HEK293T (cell line): Measurements from ENCODE around the gene DEFB131A.
"Not testable (repeated sequence)": the region's sequence is repeated elsewhere in the genome, so short reads cannot be mapped to it uniquely, and the experiment has no call there.

Experiments used
- CTCF ChIA-PET: fragments of 350-600 bp; formaldehyde crosslinking; extraction: SDS; loops from one replicate; lab custom pipeline; 2021; ENCODE audit warnings: antibody characterized with exemption, inconsistent platforms; lab: Yijun Ruan, JAX
- POLR2A ChIA-PET: fragments of 350-600 bp; formaldehyde crosslinking; extraction: SDS; loops from one replicate; lab custom pipeline; 2020; ENCODE audit warnings: antibody characterized with exemption, inconsistent platforms; lab: Yijun Ruan, JAX
- DNase-seq: peaks from one replicate; pipeline ENCODE4 v3.0.0; 2012; ENCODE audit warnings: mixed read lengths; ENCODE audit errors: extremely low spot score

Gene DEFB131A

DNA sequence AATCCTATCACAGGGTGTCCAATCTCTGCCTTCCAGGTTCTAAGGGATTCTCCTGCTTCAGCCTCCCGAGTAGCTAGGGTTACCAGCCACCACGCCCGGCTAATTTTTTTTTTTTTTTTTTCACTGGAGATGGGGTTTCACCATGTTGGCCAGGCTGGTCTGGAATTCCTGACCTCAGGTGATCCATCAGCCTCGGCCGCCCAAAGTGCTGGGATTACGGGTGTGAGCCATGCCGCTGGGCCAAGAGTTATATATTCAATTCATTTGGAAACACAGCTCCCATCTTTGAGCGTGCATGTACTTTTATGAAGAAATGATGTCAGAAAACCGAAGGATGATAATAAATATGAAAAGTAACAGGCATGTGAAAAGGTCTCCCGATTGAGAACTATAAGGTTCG lies 38.7 kb downstream of the DEFB131A start:
- CTCF ChIA-PET, POLR2A ChIA-PET, DNase-seq: not testable (repeated sequence)

DNA sequence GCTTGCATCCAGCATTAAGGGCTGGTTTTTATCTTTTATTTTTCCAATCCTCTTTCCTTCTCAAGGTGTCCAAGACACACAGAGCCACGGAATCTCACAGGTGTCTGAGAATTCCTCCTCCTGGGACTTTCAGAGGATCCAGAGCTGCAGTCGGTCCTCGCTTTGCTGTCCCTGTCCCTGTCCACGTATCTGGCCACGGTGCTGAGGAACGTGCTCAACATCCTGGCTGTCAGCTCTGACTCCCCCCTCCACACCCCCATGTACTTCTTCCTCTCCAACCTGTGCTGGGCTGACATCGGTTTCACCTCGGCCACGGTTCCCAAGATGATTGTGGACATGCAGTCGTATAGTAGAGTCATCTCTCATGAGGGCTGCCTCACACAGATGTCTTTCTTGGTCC lies 39.5 kb downstream of the DEFB131A start:
- POLR2A ChIA-PET, CTCF ChIA-PET, DNase-seq: not testable (repeated sequence)

DNA sequence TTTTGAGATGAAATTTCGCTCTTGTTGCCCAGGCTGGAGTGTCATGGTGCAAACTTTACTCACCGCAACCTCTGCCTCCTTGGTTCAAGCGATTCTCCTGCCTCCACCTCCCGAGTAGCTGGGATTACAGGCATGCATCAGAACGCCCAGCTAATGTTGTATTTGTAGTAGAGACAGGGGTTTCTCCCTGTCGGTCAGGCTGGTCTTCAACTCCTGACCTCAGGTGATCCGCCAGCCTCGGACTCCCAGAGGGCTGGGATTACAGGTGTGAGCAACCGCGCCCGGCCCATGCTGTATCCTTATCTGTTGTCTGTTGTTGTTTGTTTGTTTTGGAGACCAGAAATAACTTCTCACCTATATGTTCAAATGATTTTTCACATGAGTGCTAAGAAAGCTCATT lies 42.7 kb downstream of the DEFB131A start:
- DNase-seq, POLR2A ChIA-PET: not testable (repeated sequence)
- CTCF ChIA-PET: interaction anchor here (0.6 kb wide), 1 partner anchor 108 kb away, joined by 4 read pairs; no protein-coding TSS in a partner anchor

DNA sequence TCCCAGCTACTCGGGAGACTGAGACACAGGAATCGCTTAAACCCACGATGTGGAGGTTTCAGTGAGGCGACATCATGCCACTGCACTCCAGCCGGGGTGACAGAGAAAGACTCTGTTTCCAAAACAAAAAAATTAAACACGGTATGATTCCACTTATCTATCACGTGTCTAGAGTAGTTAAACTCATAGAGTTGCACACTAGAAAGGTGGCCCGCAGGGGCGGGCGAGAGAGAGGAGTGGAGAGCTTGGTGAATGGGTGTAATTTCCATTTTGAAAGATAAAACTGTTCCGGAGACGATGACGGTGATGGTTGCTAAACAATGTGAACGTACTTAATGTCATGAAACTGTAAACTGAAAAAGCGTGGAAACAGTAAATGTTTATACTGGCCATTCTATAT lies 44.6 kb downstream of the DEFB131A start:
- POLR2A ChIA-PET, DNase-seq, CTCF ChIA-PET: not testable (repeated sequence)

DNA sequence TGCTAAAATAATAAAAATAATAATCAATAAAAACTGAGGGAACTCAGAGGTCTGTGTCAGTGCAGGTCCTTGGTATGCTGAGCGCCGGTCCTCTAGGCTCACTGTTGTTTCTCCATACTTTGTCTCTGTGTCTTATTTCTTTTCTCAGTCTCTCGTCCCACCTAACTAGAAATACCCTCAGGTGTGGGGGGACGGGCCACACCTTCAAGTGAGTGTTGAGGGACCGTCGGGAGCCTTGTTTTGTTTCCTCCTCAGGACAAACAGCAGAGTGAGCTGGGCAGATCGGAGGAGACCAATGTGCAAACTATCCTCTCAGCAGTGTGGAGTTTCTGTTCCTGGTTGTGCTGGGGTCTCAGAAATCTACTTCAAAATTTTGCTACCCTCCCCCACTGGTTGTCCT lies 46.3 kb downstream of the DEFB131A start:
- DNase-seq, POLR2A ChIA-PET, CTCF ChIA-PET: not testable (repeated sequence)

DNA sequence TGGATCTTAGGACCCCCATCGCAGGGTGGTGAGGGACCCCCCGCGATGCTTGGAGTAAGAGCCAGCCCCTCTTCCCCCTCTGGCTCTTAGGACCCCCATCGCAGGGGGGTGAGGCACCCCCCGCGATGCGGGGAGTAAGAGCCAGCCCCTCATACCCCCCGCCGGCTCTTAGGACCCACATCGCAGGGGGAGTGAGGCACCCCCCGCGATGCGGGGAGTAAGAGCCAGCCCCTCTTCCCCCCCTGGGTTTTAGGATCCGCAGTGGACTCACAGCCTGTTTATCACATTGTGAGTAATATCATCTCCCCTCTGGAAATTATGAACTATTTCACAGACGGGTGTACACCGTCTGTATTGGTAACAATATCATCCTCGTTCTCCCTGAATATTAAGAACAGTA lies 46.8 kb downstream of the DEFB131A start:
- DNase-seq, CTCF ChIA-PET, POLR2A ChIA-PET: not testable (repeated sequence)

DNA sequence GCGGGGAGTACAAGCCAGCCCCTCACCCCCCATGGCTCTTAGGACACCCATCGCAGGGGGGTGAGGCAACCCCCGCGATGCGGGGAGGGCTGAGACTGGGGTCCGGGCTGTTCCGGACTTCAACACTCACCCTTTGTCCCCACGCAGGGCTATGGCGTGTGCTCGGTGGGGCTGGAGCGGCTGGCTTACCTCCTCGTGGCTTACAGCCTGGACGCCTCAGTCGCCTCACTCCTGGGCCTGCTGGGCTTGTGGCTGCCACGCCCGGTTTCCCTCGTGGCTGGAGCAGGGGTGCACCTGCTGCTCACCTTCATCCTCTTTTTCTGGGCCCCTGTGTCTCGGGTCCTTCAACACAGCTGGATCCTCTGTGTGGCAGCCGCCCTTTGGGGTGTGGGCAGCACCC lies 49.4 kb downstream of the DEFB131A start:
- CTCF ChIA-PET: not testable (repeated sequence)

DNA sequence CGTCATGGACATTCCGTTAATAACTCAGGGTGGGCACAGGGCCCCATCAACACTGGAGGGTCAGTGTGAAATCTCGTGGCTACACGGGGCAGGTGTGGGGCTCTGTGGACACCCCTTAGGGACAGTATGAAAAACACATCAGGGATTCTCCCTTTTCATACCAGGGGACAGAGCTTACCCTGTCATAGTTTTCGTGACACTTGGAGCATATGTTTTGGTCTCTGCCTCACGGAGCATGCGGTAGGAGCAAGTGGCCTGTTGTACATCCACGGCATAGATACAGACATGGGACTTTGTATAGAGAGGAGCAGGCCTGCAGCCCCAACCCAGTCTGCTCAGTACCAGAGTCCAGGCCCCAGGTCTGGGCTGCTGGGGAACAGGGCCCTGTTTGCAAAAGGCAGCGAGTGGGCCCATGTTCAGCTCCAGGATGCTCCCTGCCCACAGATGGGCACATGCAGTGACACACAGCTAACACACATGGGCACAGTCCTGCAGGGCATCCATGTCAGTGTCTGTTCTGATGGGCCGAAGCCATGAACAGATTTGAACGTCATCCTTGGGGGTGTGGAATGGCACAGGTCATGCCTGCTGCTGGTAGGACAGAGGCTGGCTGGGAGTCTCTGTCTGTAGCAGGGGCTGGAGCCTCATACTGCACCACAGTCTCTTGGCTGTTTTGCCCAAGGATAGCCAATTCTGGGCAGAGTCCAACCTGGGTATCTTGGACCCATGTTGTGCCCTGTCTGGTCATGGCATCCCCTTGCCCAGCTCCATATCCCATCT lies 50.2 kb downstream of the DEFB131A start:
- DNase-seq, CTCF ChIA-PET, POLR2A ChIA-PET: not testable (repeated sequence)

More for the DNA sequence above, 49.4 kb downstream of the DEFB131A start:
- POLR2A ChIA-PET, DNase-seq: not testable (repeated sequence)

DNA sequence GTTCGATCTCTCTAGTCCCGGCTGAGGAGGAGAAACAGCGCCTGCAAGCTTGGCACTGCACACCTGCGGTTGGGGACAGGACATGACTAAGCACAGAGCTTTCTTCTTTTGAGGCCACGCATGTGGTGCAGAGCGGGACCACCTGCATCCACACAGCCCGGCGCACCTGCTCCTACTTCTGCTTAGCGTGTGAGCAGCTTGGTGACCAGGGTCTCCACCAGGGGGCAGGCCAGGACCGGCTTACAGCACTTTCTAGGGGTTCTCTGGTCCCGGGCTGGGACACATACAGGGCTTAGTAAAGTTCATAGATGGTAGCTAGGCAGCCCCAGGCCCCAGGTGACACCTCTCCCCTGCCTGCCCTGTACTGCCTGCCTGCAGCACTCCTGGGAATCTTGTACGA lies 51.2 kb downstream of the DEFB131A start:
- POLR2A ChIA-PET, DNase-seq: not testable (repeated sequence)
- CTCF ChIA-PET: interaction anchor here (1.1 kb wide), 1 partner anchor 34 kb away, joined by 3 read pairs; no protein-coding TSS in a partner anchor

DNA sequence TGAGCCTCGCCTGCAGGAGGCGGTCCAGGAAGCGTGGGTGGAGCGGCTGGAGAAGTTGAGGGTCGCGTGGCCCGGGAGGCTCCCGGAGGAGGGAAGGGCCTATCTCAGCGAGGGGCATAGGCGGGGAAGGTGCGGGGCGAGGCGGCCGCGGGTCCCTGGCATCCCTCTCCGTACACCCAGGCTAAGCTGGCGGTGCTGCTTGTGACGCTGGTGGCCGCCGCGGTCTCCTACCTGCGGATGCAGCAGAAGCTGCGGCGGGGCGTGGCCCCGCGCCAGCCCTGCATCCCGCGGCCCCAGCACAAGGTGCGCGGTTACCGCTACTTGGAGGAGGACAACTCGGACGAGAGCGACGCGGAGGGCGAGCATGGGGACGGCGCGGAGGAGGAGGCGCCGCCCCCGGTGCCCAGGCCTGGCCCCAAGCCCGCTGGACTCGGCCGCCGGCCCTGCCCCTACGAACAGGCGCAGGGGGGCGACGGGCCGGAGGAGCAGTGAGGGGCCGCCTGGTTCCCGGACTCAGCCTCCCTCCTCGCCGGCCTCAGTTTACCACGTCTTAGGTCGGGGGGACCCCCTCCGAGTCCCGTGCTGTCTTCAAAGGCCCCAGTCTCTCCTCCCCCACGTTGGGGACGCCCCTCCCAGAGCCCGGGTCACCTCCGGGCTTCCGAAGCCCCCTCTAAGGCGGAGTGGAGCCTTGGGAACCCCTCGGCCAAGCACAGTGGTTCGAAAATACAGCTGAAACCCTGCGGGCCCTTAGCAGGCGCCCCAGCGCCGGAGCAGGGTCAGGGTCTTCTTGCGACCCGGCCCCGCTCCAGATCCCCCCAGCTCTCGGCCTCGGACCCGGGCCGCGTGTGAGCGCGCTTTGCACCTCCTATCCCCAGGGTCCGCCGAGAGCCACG lies 53.6 kb downstream of the DEFB131A start:
- CTCF ChIA-PET, POLR2A ChIA-PET, DNase-seq: not testable (repeated sequence)

DNA sequence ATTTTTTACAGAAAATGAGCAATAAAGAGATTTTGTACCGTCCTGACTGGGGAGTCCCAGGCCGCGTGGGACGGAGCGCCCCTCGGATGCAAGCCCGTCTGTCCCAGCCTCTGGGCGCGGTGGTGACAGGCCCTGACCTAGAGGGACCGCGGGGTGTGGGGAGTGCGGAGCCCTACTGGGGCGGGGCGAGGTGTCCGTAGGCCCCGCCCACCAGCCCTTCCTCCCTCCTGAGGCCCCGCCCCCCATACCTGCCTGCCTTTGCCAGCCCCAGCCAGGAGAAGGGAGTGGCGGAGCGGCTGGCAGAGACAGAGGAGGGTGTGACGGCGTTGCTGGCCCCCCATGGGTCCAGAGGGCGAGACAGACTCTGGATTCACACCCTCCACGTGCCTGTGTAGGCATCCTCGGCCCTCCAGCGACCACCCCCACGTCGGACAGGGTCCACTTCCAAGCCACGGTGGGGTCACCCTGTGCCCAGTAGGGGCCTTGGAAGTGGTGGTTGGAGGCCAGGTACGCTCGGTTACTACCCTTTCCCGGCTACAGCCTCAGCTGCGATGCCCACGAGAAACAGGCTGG lies 54.3 kb downstream of the DEFB131A start:
- POLR2A ChIA-PET, CTCF ChIA-PET, DNase-seq: not testable (repeated sequence)

DNA sequence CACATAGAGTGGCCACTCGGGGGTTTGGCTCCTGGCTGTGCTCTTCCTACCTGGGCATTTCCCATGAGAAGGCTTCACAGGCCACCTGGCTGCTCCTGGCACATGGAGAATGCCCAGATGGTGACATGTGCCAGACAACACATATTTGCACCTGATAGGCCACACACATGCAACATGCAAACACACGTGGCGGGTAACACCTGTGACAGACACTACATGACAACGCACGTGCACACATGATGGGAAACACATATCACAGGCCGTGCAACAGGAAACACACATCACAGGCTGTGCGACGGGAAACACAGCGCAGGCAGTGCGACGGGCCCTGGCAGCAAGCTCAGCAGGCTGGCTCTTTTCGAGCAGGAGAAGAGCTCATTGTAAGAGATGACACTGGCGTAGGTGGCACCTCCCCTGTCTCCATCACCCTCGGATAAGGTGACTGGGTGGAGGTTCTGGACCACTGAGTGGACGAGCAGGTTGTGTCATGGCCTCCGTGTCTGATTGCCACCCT lies 55.8 kb downstream of the DEFB131A start:
- POLR2A ChIA-PET, CTCF ChIA-PET, DNase-seq: not testable (repeated sequence)
